HG03175 (cell line): ENCODE results near the gene BRF1.

Experiments used
- ATAC-seq: cut with Tn5 transposase; IDR thresholded peaks from one replicate; pipeline ENCODE4 v1.9.1; 2021; ENCODE audit warnings: mild to moderate bottlenecking, moderate library complexity; ENCODE audit not compliant: unreplicated experiment

The BRF1 gene

GRCh38 chr14:105201156-105201924 lies 99.5 kb downstream of the BRF1 start:
- ATAC-seq = no peak

DNA sequence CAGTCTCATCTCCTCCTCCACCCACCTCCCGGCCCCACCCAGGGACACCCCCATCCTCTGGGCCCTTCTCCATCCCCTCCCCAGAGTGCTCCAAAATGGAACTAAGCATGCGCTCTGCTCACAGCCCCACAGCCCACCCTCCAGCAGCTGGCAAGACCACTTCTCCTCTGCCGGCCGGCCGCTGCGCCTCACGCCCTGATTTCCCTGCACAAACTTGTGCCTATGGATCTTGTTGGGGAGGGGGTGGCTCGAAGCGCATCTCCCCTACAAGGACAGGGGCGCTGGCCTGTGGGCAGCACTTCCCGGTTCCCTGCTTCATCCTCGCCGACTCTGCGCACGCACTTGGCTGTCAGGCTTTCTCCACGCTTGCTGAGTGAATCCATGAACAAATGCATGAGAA lies 100.2 kb downstream of the BRF1 start:
- no peak for ATAC-seq

DNA sequence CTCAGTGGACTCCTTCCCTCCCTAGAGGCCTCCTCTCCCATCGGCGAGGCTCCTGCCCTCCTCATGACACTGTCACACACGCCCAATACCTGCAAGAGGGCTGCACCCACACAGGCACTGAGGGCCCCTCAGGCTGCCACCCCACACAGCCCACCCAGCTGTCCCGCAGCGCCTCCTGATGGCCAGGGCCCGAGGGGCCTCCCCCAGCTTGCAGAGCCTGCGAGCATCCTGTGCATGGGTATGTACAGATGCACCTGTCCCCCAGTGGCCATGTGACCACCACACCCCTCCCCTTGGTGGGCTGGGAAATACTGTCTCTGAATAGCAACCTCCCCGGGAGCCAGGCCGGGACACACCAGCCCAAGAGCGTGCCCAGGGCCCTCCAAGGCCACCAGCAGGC lies 100.7 kb downstream of the BRF1 start:
- no peak for ATAC-seq

- no peak for ATAC-seq
Measured at GRCh38 chr14:105199093-105199492, 101.7 kb downstream of the BRF1 start.

GRCh38 chr14:105198588-105198987 lies 102.2 kb downstream of the BRF1 start:
- ATAC-seq = no peak

DNA sequence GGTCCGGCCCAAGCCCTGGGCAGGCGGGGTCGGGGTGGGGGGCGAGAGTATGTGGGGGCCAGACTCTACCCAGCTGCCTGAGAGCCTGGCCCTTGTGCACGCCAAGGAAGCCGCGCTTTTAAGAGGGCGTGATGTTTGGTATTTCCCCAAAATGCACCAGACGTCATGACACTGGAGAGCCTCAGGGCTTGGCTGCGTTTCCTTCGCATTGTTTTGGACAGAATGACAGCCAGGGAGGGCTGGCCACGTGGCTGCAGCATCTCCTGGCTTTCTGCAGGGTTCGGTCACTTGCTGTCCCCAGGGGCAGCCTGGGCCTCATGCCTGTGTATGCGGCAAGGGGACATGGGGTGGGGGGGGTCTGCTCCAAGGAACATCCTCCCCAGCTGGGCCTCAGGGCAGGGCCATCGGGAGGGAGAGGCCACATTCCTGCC lies 103.6 kb downstream of the BRF1 start:
- no peak for ATAC-seq

DNA sequence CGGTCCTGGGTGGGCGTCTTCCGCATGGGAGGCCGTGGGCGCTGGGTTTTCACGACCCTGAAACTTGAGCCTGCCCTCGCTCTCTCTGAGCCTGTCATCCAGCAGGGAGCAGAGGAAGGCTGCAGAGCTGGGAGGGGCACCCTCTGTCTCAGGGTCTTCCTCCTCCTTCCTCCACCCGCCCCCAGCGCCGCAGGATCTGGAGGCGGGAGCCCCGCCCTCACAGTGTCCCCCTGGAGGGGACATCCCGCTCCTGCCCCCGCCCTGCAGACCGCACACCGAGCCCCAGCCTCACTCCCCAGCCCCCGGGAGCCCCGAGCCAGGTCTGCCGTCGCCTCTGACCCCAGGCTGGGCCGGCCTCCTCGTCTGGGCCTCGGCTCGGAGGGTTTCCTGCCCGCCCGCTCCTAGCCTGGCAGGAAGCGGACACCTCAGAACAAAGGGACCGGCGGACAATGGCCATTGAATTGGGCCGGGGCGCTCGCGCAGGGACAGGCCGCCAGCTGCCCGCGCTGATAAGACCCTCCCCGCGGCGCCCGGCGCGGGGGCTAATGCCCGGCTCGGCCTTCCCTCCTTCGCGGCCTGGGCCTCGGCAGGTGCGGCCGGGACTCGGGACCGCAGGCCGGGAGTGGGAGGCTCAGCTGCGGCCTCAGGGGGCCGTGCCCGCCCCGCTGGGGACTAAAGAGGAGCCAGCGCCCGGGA lies 104.4 kb downstream of the BRF1 start:
- no peak for ATAC-seq

- ATAC-seq = no peak
Measured at GRCh38 chr14:105195522-105196264, 105.1 kb downstream of the BRF1 start.

DNA sequence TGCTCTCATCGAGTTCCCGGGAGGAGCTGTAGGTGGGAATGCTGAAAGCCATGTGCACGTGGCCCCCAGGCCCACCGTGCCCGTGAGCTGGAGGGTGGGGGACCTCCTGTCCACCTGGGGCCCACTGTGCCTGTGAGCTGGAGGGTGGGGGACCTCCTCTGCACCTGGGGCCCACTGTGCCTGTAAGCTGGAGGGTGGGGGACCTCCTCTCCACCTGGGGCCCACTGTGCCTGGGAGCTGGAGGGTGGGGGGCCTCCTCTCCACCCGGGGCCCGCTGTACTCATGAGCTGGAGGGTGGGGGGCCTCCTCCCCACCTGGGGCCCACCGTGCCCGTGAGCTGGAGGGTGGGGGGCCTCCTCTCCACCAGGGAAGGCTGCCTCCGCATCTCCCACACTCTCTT lies 105.8 kb downstream of the BRF1 start:
- no peak for ATAC-seq

GRCh38 chr14:105193916-105194782 lies 106.7 kb downstream of the BRF1 start:
- ATAC-seq = no peak

GRCh38 chr14:105192866-105193731 lies 107.7 kb downstream of the BRF1 start:
- no peak for ATAC-seq

DNA sequence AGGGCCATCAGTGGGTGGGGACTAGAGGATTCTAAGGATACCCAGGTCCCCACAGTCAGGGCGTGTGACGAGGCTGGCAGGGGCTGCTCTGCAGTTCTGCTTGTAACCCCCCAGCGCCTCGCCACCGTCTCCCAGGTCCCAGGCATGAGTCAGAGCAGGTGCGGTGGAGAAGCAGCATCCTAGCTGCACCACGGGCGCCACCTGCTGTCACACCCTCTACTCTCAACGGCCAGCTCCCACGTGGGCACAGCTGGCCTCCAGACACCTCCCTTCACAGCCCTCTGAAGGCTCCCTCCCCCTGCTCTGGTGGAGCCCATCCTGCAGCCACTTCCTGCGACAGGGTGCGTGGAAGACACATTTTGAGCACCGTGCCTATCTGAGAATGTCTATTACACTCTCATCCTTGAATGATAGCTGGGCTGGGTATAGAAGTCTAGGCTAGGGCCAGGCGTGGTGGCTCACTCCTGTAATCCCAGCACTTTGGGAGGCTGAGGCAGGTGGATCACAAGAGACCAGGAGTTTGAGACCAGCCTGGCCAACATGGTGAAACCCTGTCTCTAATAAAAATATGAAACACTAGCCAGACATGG lies 112.8 kb downstream of the BRF1 start:
- ATAC-seq = no peak

DNA sequence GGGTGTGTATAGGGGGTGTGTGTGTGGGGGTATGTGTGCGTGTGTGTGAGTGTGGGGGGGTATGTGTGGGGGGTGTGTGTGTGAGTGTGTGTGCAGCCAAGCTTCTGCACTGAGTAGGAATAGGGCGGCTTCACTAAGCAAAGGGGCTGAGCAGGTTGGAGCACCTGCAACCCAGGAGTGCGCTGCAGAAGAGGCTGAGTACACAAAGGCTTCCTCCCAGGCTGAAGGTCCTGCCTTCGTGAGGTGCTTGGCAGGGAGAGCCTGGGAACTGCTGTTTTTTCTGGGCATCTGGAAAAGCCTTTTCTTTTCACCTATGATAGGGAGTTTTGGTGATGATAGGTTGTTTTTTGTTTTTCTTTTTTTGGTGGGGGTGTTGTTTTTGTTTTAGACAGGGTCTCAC lies 113.7 kb downstream of the BRF1 start:
- no peak for ATAC-seq

DNA sequence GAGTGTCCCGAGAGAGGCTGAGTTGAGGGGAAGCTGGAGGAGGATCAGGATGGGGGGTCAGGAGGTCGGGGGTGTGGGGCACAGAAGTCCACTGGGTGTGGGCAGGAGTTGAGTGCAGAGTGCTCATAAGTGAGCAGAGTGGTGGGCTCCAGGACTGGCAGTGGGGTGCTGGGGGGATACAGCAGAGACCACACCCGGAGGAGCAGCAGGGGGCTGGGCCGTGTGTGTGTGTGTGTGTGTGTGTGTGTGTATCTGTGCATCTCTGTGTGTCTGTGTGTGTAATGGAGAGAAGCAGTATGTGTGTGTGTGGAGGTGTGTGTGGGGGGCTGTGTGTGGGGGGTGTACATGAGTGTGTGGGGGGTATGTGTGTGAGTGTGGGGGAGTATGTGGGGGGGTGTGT lies 114.8 kb downstream of the BRF1 start:
- no peak for ATAC-seq

- ATAC-seq = no peak
Measured at GRCh38 chr14:105185001-105185400, 115.8 kb downstream of the BRF1 start.

DNA sequence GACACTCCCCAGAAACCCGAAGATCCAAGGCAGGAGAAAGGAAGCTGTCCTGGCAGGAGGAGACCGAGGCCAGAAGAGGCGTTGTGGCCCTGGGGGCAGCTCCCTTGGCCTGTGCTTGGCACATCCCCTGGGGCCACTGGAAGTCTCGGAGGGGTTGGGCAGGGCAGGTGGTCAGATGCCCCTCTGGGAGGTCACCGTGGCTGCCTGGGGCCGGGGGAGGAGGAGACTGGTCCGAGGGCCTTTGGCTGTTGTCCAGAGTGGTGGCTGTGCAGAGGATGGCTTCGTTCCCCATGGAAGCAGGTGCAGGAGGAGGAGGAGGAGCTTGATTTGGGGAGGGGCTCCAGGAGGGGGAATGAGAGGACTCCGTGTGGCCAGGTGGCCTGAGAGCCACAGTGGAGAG lies 116.3 kb downstream of the BRF1 start:
- ATAC-seq = no peak

DNA sequence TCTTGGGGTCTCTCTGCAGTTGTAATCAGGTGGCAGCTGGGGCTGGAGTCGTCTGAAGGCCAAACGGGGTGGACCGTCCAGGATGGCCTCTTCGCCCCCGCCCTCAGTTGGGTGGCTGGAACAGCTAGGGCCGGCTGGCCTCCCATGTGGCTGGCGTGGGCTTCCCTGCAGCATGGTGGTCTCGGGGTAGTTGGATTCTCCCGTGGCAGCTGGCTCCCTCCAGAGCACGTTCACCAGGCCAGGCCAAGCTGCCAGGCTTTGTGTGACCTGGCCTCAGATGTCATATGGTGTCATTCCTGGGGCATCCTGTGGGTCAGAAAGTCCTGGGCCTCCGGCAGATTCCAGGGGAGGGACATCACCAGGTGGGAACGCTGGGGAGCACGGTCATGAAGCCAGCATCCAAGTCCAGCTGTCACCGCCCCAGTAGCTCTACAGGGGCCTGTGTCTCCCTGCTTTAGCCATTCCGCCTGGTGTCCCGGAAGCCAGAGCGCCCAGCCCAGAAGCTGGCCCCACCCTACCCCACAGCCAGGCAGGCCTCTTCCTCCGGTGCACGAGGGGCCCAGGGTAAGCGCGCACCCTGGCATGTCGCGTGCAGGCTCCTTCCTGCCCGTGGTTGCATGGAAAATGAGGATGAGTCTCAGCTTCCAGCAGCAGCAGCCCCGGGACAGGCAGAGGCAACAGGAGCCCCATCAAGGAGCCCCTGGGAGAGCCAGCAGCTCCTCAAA lies 118.3 kb downstream of the BRF1 start:
- ATAC-seq = no peak

DNA sequence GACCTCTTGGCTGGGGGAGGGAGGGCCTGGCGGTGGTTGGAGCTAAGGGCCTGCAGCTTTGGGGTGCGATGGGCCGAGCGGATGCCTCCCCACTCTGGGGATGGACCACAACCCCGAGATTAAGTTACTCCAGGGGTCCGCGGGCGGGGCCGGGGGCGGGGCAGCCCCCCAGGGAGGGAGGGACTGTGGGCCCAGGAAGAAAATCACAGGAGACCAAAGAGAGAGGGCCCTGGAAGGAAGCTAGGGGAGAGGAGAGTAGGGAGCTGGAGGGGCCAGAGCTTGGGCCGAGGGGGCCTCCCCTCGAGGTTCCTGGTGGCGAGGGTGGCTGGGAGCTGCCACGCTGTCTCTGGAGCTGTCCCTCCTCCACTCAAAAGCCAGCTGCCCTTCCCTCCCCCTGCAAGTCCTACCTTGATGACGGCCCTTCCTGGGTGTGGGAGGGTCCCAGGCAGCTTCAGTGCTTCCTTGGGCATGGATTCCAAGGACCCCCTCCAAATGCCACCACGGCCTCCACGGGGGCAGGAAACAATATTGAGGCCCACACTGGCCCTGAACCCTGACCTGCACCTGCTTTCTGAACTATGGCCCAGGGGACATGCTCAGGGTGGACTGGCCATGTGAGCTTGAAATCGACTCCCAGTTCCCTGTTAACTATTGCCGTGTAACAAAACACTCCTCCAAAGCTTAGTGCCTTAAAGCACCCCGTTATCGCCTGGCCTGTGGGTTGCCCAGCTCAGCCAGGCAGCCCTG lies 119.1 kb downstream of the BRF1 start:
- ATAC-seq = no peak
